Measurements from ENCODE around the gene ALK.

ALK gene

GRCh38 chr2:29810956-29811355, 110.4 kb downstream of the ALK start:
- DNase-seq: no peak
- TF ChIP-seq GATA1 (IDR thresholded peaks at IDR 0.05; ENCODE audit: low read depth, low read length) (no peak), POLR2A (IDR thresholded peaks at IDR 0.05; ENCODE audit: low read length) (no peak)

- no peak for TF ChIP-seq POLR2A (IDR thresholded peaks at IDR 0.05; ENCODE audit: low read length)
- TF ChIP-seq GATA1 (IDR thresholded peaks at IDR 0.05; ENCODE audit: low read depth, low read length): no peak
- no peak for DNase-seq
Observed at GRCh38 chr2:29808321-29808720, 113.1 kb downstream of the ALK start.

- no peak for TF ChIP-seq POLR2A (IDR thresholded peaks at IDR 0.05; ENCODE audit: low read length)
- TF ChIP-seq GATA1 (IDR thresholded peaks at IDR 0.05; ENCODE audit: low read depth, low read length): no peak
- no peak for DNase-seq
Observed at GRCh38 chr2:29807082-29807481, 114.3 kb downstream of the ALK start.

DNA sequence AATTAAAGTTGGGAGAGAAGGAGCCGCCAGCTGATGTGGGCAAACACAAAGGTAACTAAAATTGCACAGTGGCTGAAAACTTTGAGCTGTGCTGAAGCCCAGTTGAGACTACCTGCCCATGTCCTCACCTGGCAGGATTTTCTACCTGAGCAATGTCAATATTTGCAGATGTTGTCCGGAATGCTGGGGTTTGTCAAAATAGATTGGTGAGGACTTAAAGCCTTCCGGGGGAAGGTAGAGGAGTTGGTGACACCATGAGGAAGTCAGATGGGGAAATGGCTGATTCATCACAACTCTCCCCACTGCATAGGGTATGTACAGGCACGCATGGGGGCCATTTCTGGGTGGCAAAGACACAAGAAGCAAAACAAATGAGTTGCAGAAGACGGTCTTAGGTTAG, 114.9 kb downstream of the ALK start:
- TF ChIP-seq GATA1 (IDR thresholded peaks at IDR 0.05; ENCODE audit: low read depth, low read length) (no peak), POLR2A (IDR thresholded peaks at IDR 0.05; ENCODE audit: low read length) (no peak)
- DNase-seq: no peak

- TF ChIP-seq GATA1 (IDR thresholded peaks at IDR 0.05; ENCODE audit: low read depth, low read length): no peak
- TF ChIP-seq POLR2A (IDR thresholded peaks at IDR 0.05; ENCODE audit: low read length): no peak
- no peak for DNase-seq
Observed at GRCh38 chr2:29804671-29805070, 116.7 kb downstream of the ALK start.

GRCh38 chr2:29803537-29803936, 117.8 kb downstream of the ALK start:
- no peak for DNase-seq
- TF ChIP-seq POLR2A (IDR thresholded peaks at IDR 0.05; ENCODE audit: low read length) (no peak), GATA1 (IDR thresholded peaks at IDR 0.05; ENCODE audit: low read depth, low read length) (no peak)

DNA sequence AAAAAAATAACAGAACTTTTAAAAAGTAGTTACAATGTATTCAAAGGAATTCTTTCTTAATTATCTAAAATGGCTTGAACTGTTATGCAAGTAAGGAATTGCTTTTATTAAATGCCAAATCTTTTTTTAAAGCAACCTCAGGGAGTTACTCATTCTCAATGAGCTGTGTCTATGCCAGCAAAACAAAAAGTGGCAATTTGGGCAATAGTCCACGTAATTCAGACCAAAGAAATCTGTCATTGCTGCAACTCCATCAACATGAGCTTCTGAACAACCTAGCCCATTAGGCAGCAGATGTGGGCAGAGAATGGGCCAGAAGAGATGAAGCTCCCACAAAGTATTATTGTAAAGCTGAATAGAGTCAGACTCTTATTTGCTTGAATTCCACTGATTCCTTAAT, 118.4 kb downstream of the ALK start:
- TF ChIP-seq GATA1 (IDR thresholded peaks at IDR 0.05; ENCODE audit: low read depth, low read length): no peak
- no peak for TF ChIP-seq POLR2A (IDR thresholded peaks at IDR 0.05; ENCODE audit: low read length)
- no peak for DNase-seq

- no peak for TF ChIP-seq POLR2A (IDR thresholded peaks at IDR 0.05; ENCODE audit: low read length)
- no peak for TF ChIP-seq GATA1 (IDR thresholded peaks at IDR 0.05; ENCODE audit: low read depth, low read length)
Observed at GRCh38 chr2:29799628-29800027, 121.8 kb downstream of the ALK start.

DNA sequence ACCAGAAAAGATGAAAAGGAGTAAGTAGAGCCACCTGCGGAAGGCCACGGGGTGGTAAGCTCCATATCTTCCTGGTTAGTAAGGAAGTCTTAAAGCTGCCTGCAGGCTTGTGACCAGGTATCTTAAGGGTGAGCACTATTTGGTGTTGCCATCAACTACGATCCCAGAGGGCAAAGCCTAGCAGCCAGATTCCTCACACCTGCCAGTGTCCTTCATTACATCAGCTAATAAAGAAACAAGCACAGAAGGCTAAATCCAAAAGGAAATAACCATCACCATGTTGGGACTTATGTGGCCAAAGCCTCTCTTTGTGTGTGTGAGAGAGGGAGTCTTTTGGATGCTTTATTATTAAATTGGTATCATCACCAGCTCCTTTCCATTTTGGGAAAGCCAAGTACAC, 123.5 kb downstream of the ALK start:
- DNase-seq: no peak
- TF ChIP-seq POLR2A (IDR thresholded peaks at IDR 0.05; ENCODE audit: low read length) (no peak), GATA1 (IDR thresholded peaks at IDR 0.05; ENCODE audit: low read depth, low read length) (no peak)

More at GRCh38 chr2:29799628-29800027, 121.8 kb downstream of the ALK start:
- no peak for DNase-seq

- no peak for TF ChIP-seq GATA1 (IDR thresholded peaks at IDR 0.05; ENCODE audit: low read depth, low read length)
- no peak for TF ChIP-seq POLR2A (IDR thresholded peaks at IDR 0.05; ENCODE audit: low read length)
- DNase-seq: no peak
Observed at GRCh38 chr2:29796446-29796845, 124.9 kb downstream of the ALK start.

DNA sequence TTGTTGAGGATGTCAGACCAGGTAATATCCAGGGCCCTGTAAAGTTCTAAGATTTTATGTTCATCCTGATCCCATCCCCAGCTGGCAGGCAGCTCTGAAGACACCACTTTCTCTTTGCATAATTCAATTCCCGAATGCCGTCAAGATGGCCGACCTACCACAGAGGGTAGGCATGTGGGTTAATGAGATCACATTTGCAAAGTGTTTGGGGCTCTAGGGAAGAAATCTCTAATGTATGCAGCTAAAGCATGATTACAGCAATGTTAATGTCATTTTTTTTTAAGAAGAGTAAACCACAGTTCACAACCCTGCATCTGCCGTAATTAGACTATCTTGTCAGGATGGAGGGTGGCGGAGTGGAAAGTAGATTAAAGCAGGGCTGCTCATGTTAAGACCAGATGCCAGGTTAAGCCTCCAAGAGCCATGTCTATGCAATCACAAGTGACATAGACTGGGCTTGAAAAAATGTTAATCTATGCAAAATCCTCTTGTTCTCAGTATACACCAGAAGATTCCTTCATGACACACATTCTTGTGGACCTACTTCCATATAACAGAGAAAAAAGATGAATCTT, 131.4 kb downstream of the ALK start:
- no peak for DNase-seq

DNA sequence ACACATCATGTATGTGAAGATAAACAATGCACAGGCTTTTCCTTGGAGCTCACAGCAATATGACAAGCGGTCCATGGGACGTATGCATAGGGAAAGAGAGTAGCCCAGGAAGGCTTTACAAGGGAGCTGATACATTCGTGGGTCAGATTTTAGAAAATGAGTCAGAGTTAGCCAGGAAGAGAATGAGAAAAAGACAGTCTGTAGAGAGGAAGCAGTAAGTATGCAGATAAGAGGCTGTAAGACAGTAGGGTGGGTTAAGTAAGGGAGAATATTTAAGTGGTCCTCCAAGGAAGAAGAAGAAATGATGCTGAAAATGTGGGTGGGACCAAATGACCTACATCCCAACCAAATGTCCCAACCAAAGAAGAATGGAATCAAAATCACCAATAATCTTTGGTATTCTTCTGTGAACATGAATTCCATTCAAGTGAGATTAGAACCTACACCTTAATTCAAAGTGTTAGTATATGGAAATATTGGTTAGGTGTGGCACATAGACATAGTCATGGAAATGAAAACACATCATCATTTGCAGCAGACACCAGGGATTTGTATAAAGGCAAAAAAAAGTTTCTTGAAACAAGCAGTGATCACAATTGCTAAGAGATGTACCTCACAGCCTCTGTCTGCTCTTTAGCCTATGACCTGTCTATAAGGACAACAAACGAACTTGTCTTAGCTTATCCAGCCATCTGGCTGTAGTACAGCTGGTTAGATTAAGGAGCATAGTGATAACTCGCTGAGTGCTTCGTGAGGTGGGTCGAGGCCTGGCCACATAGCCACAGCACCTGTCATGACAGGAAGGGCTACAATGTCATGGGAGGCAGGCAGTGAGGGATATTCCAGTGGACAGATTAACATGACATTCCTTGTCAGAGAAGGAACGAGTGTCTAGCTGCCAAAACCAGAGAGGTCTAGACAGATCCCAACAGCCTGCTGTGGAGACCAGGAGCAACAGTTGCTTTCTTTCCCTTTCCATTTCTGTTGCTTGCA, 133.6 kb downstream of the ALK start:
- TF ChIP-seq GATA1 (IDR thresholded peaks at IDR 0.05; ENCODE audit: low read depth, low read length): no peak
- no peak for TF ChIP-seq POLR2A (IDR thresholded peaks at IDR 0.05; ENCODE audit: low read length)
- DNase-seq: no peak

More for the DNA sequence above, 131.4 kb downstream of the ALK start:
- TF ChIP-seq GATA1 (IDR thresholded peaks at IDR 0.05; ENCODE audit: low read depth, low read length): no peak
- no peak for TF ChIP-seq POLR2A (IDR thresholded peaks at IDR 0.05; ENCODE audit: low read length)

DNA sequence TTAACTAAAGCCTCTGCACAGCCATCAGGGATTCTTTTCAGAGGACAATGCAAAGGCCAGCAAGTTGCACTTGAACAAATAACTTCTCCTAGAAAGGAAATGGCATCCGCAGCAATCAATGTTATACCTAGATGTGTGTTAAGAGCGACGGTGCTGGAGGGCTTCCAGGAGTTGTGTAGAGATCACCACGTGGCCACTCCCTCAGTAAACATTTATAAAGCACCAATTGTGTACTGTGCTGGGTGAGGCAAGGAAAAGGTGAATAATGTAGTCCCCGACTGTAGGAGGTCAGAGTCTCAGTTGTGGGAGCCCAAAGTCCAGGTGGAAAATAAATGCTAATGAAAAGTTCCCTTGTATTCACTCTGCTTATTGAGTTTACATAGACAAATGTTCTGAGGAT, 135.0 kb downstream of the ALK start:
- TF ChIP-seq GATA1 (IDR thresholded peaks at IDR 0.05; ENCODE audit: low read depth, low read length) (no peak), POLR2A (IDR thresholded peaks at IDR 0.05; ENCODE audit: low read length) (no peak)
- no peak for DNase-seq

DNA sequence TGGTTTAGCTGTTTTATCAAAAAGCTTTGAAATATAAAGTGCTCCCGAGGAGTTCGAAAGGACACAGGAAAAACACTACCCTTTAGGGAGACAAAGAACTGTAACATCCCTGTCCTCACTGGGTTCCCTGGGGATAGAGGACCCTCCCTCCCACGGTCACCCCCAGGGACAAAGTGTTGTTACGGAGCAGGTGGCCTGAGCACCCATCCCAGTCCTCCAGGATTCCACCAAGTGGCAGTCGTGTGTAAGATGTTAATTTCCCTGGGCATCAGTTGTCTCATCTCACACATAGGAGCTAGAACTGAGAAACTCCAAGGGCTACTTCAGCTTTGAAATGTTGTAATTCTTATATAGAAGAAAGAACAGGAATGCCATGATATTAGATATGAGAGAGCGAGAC, 137.7 kb downstream of the ALK start:
- no peak for TF ChIP-seq POLR2A (IDR thresholded peaks at IDR 0.05; ENCODE audit: low read length)
- no peak for TF ChIP-seq GATA1 (IDR thresholded peaks at IDR 0.05; ENCODE audit: low read depth, low read length)
- DNase-seq: no peak
